ENCODE results near the gene MSANTD1.

DNA sequence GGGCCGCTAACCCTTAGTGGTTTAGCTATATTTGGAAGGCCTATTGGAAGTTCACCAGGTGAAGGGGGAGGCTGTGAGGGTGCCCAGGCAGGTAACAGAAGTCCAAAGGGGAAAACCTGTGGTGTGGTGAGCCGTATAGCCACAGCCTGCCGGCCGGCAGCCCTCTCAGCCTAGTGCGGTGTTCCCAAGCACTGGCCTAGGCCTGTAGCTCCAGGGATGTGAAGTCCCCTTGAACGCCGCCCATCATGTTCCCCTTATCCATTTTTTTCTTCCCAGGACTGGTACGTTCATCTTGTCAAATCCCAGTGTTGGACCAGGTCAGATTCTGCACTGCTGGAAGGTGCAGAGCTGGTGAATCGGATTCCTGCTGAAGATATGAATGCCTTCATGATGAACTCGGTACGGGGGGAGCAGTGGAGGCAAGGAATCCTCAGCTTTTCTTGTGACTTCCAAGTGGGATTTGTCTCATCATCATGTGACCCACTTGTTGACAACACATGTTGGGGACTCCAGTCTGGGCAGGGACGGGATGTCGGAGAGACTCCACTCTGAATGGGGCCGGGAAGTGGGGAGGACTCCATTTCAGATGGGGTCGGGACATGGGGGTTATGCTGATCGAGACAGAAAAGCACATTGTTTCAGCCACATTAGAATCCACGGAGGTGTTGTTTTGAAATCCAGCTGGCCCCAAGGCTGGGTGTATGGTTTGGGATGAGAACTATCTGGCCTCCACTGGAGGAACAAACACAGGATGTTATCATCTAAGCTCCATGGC is 39.2 kb upstream of the MSANTD1 start:
- TF ChIP-seq, protein P1, sequence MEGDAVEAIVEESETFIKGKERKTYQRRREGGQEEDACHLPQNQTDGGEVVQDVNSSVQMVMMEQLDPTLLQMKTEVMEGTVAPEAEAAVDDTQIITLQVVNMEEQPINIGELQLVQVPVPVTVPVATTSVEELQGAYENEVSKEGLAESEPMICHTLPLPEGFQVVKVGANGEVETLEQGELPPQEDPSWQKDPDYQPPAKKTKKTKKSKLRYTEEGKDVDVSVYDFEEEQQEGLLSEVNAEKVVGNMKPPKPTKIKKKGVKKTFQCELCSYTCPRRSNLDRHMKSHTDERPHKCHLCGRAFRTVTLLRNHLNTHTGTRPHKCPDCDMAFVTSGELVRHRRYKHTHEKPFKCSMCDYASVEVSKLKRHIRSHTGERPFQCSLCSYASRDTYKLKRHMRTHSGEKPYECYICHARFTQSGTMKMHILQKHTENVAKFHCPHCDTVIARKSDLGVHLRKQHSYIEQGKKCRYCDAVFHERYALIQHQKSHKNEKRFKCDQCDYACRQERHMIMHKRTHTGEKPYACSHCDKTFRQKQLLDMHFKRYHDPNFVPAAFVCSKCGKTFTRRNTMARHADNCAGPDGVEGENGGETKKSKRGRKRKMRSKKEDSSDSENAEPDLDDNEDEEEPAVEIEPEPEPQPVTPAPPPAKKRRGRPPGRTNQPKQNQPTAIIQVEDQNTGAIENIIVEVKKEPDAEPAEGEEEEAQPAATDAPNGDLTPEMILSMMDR (IDR thresholded peaks at IDR 0.05; ENCODE audit: insufficient read depth, low read depth, low read length) = no peak
- TF ChIP-seq EZH2 (IDR thresholded peaks at IDR 0.05; ENCODE audit: insufficient read depth, low read length) = no peak
